Measurements from ENCODE around the gene UCP1. TPM values are rescaled to one million over a fixed set of nuclear protein-coding genes. Genes with fewer than 3 reads are reported as not detected.

Gene UCP1
- not detected in 2 replicates for total RNA-seq

GRCh38 chr4:140568507-140569306, at the start of gene UCP1:
Gene UCP1, minus strand, starts transcription at chr4:140568961. Its CDS starts 232 bp downstream, at chr4:140568729.

GRCh38 chr4:140523857-140524742, 44.7 kb downstream of the UCP1 start, which contains the start of gene ELMOD2:
Gene ELMOD2, plus strand, starts transcription at chr4:140524168. Its CDS starts 1,261 bp downstream, at chr4:140525429.

Other genes starting within 250 kb of the UCP1 start
- 42.3 and 45.0 TPM in 2 replicates for gene SCOC, start 195.3 kb downstream of the UCP1 start, total RNA-seq
- gene CLGN, start 141.3 kb downstream of the UCP1 start, total RNA-seq: 0.09 and 0.11 TPM in 2 replicates
- gene MGAT4D, start 70.7 kb downstream of the UCP1 start, total RNA-seq: not detected in 2 replicates
- gene ELMOD2, start 44.8 kb downstream of the UCP1 start, total RNA-seq: 14.3 and 21.3 TPM in 2 replicates
- 47.0 and 51.6 TPM in 2 replicates for gene TBC1D9, start 187.4 kb upstream of the UCP1 start, total RNA-seq

All from dermis lymphatic vessel endothelial cell (primary cell).